GM21737 (cell line): ENCODE data around the gene PFDN5.
A peak's percentile ranks its signal among the peaks of the same experiment; 100 is the strongest.
"Not testable (repeated sequence)": the region's sequence is repeated elsewhere in the genome, so short reads cannot be mapped to it uniquely, and the experiment has no call there.

Experiments used
- ATAC-seq: cut with Tn5 transposase; IDR thresholded peaks from one replicate; pipeline ENCODE4 v1.9.1; 2021; ENCODE audit warnings: mild to moderate bottlenecking, moderate library complexity; ENCODE audit not compliant: unreplicated experiment

PFDN5 gene

DNA sequence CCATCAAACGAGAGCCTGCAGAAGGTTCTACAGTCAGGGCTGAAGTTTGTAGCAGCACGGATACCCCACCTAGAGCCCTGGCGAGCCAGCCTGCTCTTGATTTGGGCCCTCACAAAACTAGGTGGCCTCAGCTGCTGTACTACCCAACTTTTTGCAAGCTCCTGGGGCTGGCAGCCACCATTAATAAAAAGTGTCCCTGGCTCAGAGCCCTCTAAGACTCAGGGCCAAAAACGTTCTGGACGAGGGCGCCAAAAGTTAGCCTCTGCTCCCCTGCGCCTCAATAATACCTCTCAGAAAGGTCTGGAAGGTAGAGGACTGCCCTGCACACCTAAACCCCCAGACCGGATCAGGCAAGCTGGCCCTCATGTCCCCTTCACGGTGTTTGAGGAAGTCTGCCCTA, 8.9 kb upstream of the PFDN5 start:
- no peak for ATAC-seq

DNA sequence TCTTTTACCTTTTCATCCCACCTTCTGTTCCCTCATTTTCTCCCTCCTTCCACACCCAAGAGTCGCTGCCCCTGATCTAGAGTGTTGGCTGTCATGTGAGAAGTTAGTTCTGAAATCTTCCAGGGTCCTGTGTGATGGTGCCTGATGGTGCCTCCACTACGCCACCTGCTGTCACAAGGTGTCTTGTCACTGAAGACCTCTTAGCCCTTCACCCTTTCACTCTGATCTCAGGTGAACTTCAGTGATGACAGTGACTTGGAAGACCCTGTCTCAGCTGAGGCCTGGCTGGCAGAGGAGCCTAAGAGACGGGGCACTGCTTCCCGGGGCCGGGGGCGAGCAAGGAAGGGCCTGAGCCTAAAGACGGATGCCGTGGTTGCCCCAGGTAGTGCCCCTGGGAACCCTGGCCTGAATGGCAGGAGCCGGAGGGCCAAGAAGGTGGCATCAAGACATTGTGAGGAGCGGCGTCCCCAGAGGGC, 7.6 kb upstream of the PFDN5 start:
- no peak for ATAC-seq

DNA sequence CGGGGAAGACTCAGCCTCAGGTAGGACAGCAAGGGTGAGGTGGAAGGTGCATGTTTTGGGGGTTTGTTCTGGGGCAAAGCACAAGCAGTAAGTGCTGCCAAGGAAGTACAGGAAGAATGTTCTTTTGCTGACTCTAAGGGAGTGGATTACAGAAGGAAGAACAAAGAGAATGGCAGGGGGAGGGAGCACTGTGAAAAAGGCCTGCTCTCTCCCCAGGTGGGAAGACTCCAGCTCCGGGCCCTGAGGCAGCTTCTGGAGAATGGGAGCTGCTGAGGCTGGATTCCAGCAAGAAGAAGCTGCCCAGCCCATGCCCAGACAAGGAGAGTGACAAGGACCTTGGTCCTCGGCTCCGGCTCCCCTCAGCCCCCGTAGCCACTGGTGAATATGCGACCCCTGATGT, 7.0 kb upstream of the PFDN5 start:
- ATAC-seq, result no peak

DNA sequence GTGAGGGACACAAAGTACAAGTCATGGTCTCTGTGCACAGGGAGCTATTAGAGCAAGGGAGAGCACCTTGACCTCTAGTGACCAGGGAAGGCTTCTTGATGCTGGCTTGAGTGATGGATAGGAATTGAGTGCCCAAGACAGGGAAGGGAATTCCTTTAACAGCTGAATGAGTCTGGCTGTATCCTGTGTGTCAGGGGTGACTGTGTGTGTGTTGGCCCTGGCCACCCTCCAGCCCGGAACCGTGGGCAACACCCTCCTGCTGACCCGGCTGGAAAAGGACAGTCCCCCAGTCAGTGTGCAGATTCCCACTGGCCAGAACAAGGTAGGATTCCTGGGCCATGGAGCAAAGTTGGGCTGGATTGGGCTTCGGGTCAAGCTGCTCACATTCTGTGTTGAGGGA, 5.5 kb upstream of the PFDN5 start:
- no peak for ATAC-seq

DNA sequence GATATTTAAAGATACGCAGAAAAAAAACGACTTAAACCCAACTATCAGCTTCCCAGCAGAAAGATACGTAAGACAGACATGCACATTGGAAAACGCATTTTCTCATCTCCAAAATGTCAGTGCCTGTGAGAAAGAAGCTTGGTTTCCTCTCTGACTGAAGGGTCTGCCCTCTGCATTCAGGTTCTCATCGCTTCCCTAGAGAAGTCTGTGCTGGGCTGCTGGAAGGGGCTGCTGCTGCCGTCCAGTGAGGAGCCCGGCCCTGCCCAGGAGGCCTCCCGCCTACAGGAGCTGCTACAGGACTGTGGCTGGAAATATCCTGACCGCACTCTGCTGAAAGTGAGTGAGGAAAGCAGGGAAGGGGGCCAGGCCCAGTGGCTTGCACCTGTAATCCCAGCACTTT, 4.7 kb upstream of the PFDN5 start:
- no peak for ATAC-seq

DNA sequence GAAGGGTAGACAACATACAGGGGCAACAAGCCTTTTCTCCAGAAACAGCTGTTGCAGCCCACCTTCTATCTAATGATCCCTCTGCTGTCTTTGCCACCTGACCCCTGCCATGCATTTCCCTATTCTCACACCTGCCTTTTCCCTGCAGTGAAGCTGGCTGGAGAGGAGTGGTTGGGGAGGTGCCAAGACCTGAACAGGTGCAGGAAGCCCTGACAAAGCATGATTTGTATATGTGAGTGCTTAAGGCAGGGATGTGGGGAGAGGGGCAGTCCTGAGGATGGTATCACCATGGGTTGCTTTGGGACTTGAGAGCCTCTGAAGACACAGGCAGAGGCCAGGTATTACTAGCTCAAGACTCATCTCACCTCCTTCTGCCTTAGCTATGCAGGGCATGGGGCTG, 2.9 kb upstream of the PFDN5 start:
- ATAC-seq, result no peak

DNA sequence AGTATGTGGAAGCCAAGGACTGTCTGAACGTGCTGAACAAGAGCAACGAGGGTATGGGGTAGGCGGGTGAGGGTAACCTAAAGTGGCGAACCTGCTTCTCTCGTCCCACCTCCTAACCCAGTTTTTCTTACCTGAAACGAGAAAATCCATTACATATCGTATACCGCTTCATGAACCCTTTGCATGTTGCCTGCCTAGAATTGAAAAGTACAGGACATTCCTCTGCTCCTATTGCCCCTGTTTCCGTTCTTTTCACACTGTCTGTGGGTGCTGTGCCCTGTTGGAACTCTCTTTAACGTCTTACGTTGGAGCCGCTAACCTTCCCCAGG, 513 bp downstream of the PFDN5 start:
- no peak for ATAC-seq

DNA sequence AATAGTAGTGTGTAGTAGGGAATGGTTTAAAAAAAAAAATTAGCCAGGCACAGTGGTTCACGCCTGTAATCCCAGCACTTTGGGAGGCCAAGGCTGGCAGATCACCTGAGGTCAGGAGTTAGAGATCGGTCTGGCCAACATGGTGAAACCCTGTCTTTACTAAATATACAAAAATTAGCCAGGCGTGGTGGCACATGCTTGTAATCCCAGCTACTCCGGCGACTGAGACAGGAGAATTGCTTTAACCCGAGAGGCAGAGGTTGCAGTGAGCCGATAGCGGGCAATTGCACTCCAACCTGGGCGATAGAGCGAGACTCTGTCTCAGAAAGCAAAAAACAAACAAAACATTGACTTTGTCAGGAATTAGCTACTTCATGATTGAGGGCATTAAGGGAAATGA, 1.8 kb downstream of the PFDN5 start:
- not testable (repeated sequence) for ATAC-seq

DNA sequence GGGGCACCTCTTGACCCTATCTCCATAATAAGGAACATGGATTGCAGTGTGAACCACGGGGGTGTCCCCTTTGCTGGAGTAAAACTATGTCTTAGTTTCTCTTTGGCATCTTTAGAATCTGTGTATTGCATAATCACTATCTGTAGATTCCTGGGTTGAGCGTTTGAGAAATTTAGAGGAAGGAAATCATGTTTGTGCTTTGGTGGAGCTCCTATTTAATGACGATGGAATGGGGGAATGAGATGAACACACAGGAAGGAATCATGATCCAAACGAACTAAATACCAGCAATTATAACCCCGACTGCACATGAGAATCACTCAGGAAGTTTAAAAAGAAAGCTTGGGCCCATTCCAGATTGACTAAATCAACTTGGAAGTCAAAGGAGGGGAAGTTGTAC, 2.8 kb downstream of the PFDN5 start:
- no peak for ATAC-seq

DNA sequence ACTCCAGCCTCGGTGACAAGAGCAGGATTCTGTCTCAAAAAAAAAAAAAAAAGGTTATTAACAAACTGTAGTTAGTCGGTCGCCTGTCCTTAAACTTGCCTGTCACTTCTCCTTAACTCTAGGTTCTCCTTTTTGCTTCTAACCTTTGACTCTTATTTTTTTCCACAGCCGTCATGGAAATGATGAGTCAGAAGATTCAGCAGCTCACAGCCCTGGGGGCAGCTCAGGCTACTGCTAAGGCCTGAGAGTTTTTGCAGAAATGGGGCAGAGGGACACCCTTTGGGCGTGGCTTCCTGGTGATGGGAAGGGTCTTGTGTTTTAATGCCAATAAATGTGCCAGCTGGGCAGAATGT, 3.7 kb downstream of the PFDN5 start:
- ATAC-seq, result no peak

DNA sequence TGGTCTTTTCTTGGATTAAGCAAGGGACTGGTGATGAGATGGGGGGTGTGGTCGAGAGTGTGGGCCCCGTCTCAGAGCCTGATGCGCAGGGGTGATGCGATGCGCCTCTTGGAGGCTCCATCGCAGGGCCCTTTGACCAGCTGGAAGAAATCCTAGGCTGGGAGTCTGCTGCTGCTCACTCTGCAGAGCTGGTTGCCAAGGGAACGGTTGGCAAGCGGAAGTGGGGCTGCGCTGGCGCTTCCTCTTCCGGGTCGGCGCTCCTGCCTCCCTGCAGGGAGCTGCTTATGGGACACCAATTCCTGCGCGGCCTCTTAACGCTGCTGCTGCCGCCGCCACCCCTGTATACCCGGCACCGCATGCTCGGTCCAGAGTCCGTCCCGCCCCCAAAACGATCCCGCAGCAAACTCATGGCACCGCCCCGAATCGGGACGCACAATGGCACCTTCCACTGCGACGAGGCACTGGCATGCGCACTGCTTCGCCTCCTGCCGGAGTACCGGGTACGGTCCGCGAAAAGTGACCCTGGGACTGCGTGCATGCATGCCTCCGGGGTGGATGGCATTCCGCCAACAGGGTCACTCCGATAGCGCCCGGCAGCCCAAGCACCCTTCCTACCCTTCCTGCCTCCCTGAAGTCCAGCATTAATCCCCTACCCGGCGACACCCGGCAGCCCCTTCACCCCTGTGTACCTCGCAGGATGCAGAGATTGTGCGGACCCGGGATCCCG, 4.3 kb downstream of the PFDN5 start, which contains the start of gene MYG1:
MYG1 (plus strand) TSS at position 242 of the 727 bp plus-strand sequence; CDS start at position 285, 43 bp downstream.
- peak; percentile 62 for ATAC-seq

DNA sequence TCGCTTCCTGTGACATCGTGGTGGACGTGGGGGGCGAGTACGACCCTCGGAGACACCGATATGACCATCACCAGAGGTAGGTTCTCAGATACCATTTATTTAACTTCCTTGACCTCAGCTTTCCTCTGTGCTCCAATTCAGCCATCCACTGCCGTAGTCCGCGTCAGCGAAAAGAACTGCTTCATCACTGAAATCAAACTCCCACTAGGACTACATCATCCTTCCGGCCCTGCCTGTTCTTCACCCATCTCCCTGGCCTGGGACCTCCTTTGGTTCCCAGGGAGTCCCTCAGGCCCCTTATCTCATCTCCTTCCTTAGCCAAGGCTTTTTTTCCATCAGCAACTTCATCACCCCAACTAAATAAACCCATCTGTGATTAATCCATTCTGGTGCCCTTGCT, 4.8 kb downstream of the PFDN5 start:
- ATAC-seq, result no peak

DNA sequence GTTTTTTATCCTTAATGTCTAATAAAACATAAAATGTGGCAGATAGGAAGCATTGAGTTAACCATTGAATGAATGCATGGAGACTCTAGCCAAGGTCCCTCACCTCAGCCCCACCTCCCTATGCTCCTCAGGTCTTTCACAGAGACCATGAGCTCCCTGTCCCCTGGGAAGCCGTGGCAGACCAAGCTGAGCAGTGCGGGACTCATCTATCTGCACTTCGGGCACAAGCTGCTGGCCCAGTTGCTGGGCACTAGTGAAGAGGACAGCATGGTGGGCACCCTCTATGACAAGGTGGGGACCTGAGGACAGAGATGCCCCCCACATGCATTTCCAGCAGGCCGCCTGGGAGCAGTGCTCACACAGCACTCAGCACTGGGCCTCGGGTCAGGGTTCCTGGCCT, 7.6 kb downstream of the PFDN5 start:
- ATAC-seq, result no peak

DNA sequence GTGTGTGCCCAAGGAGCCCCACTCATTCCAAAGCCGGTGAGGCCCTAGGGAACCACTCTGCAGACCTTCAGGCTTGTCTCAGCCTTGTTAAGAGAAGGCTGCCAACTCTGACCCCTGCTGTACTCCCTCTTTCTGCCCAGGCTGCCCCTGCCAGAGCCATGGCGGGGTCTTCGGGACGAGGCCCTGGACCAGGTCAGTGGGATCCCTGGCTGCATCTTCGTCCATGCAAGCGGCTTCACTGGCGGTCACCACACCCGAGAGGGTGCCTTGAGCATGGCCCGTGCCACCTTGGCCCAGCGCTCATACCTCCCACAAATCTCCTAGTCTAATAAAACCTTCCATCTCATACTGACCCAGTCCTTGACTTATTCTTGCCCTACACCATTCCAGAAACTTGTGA, 11.5 kb downstream of the PFDN5 start:
- no peak for ATAC-seq

DNA sequence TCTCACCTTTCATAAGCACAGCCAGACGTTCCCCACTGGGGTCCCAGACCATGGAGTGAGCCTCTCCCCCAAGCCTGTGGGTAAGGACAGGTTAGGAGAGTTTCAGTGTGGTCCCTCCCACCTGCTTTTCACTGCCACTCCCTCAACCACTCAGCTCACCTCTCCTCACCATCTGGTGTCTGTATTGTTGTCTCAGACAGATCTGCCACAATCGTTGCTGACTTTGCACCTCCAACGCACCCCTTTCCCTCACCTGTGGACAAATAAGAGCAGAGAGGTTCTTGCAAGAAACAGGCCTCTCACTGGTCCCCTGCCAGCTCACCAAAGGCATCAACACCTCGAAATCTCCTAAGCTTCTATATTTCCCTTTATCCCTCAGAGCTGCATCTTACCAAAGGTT, 12.9 kb downstream of the PFDN5 start:
- ATAC-seq, result no peak

DNA sequence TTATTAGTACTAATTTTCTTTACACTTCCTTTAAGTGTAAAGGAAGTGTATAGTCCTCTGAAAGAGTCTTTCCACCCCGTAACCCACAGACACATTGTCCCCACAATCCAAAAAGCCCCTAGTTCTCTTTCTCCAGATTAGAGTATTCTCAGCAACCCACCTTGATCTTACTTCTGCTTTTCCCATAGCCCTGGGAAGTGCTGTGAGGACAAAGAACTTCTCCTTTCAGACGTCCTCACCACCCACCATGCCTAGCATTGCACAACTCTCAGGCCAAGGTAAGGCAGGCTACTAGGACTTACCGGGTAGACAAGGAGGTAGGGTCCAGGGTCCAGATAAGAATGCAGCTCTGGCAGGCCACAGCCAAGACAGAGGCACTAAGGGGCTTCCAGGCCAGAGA, 18.7 kb downstream of the PFDN5 start:
- no peak for ATAC-seq

DNA sequence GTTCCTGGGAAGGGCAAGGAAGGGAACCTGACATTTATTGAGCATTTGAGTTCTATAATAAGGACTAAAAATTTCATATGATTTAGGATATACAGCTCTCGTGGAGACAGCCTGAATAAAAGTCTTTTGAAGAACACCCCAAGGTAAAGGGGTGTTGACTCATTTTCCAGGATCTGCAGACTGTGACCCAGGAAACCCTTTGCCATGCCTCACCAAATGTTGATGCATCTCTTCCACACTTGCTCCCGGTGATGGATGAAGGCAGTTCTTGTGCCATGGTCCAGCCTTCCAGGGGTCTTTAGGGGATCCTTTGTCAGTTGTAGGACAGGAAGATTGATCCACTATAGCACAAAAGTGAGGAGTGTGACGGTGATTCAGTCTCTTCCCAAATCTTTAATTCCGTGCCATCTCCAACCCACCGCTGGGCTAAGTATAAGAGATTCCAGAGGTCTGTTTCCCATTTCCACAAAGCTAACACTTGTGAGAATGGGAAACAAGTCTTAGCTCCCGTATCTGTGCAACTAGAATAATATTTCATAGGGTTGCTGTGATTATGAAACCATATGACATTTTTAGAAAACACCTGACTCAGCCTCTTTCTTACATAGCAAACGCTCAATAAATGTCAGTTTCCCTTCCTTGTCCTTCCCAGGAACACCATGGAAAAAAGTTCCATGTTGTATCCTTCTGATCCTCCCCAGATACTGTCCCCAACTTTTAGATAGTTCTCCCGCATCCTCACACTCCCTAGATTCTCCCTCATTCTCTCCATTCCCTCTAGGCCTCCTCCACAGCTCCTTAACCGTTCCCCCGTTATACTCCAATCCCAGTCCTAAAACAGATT, 25.2 kb downstream of the PFDN5 start:
- ATAC-seq, result no peak

DNA sequence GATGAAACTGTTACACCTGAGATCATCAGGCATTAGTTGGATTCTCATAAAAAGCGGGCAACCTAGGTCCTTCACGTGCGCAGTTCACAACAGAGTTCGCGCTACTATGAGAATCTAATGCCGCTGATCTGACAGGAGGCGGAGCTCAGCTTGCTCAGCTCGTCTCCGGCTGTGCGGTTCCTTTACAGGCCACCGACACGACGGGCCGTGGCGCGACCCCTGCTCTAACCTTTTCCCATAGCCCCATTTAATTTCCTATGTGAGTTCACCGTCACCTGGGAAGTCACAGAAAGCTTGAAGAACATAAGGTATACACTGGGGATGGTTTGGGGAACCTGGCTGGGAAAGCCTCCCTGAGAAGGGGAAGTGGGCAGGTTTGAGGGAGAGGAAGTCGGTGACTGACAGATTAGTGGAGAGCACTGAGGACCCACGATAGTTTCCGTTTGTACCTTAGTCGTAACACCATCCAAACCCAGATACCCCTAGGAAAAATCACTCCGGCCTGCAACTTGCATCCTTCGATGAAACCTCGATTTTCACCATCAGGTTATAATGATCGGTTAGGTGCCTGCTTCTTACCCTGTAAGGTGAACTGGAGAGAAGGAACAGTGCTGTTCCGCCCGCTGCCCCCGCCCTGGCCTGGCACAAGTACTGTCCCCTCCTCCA, 28.9 kb downstream of the PFDN5 start:
- no peak for ATAC-seq

DNA sequence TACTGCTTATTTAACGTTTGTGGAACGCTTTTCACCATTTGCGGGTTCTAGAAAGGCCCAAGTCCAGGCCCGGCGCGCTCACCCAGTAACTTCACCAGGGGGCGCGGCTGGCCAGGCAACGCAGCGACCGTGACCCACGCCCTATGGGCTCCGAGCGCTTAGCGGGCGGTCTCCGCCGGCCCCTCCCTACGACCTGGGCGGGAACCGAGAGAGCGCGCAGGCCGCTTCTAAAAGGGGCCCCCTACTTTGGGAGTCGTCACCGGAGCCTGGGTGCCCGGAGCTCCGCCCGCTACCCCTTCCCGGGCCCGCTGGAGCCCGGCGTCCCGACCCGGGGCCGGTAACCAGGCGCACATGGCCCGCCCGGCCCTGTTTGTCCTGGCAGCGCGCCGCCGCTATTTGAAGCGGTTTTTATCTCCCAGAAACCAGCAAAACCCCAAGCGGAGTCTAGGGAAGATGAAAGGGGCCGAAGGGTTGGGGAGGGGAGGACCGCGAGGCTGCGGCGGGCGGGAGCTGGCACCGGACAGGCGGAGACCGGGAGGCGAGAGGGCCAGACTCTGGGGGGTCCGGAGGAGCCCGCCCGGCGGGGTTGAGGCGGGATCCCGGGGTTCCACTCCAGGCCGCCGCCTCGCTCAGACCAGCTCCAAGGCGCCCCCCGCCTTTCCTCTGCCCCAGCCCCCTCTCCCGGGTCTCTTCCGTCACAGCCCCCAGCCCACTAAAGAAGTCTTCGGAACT, 29.6 kb downstream of the PFDN5 start:
- ATAC-seq, result peak; percentile 51

DNA sequence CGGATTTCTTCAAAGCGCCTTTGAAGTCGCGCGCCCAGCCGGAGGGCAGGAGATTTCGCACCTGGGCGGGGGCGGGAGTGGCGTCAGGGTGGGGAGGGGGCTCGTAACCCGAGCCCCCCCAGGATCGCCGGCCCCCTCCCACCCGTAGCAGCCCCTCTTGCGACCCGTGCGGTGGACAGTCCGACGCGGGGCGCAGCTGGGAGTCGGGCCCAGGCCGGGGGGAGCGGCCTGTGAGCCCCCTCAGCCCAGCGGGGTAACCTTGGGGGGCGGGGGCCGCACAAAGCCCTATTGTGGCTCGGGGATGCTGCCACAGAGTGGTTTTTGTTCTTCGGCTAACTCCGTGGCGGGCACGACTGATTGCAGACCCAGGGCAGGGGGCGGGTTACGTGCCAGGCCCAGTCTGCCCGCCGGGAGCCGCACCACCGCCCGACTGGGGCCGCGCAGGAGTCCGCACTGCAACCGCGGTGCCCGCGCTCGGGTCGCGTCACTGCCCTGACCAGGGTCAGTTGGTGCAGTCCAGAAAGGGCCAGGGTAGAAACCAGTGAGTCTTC, 30.2 kb downstream of the PFDN5 start:
- ATAC-seq, result no peak
